Caco-2 (cell line): Measurements from ENCODE around the gene GADL1. TPM values are rescaled to one million over a fixed set of nuclear protein-coding genes. Genes with fewer than 3 reads are reported as not detected.
A peak's percentile ranks its signal among the peaks of the same experiment; 100 is the strongest.

ENCODE experiments used
- BruUV-seq: library from RNA; stranded (reverse); fragments of 400-500 nt; replicated peaks from 2 replicates; lab custom pipeline; 2021; lab: Mats Ljungman, UMichigan
- CTCF ChIA-PET: fragments of 300-600 bp; sonication (Branson Sonifier 250); formaldehyde crosslinking; loops from one replicate; lab custom pipeline; 2022; ENCODE audit warnings: antibody characterized with exemption; lab: Charles Lee
- POLR2A ChIA-PET: fragments of 300-600 bp; sonication (Branson Sonifier 250); formaldehyde crosslinking; loops from one replicate; lab custom pipeline; 2022; ENCODE audit warnings: antibody characterized with exemption; lab: Charles Lee
- DNase-seq, 2 experiments: peaks; one replicate each; pipeline versions ENCODE4 v3.0.0 to v3.0.0-alpha.2; 2020 to 2022
- H3K27me3 ChIP-seq: replicated peaks from 2 replicates; pipeline ENCODE4 v1.6.0; 2011; ENCODE audit warnings: low read length; ENCODE audit not compliant: control insufficient read depth, insufficient read depth
- H3K36me3 ChIP-seq: 2 replicates; pipeline ENCODE4 v1.5.1; 2011; ENCODE audit warnings: low read length; ENCODE audit not compliant: control insufficient read depth, insufficient read depth
- H3K4me1 ChIP-seq: fragments of 250-450 bp; sonication (Bioruptor Pico); 2 replicates; pipeline ENCODE4 v1.5.1; 2020; ENCODE audit warnings: mild to moderate bottlenecking
- H3K4me3 ChIP-seq: 2 replicates; pipeline ENCODE4 v1.5.1; 2011; ENCODE audit warnings: low read depth, mild to moderate bottlenecking, control low read depth, low read length
- H3K9me3 ChIP-seq: fragments of 250-450 bp; sonication (Bioruptor Pico); 2 replicates; pipeline ENCODE4 v1.5.1; 2020; ENCODE audit warnings: mild to moderate bottlenecking, moderate library complexity
- H3K27ac Mint-ChIP-seq: one replicate; pipeline ENCODE4 v1.8.0; 2022; ENCODE audit warnings: mixed read lengths; ENCODE audit not compliant: unreplicated experiment
- H3K27me3 Mint-ChIP-seq: one replicate; pipeline ENCODE4 v1.8.0; 2022; ENCODE audit warnings: mixed read lengths; ENCODE audit not compliant: insufficient read depth, unreplicated experiment
- H3K36me3 Mint-ChIP-seq: one replicate; pipeline ENCODE4 v1.8.0; 2022; ENCODE audit warnings: mild to moderate bottlenecking, mixed read lengths; ENCODE audit not compliant: insufficient read depth, unreplicated experiment
- H3K4me1 Mint-ChIP-seq: one replicate; pipeline ENCODE4 v1.8.0; 2022; ENCODE audit warnings: low read depth, mixed read lengths; ENCODE audit not compliant: unreplicated experiment
- H3K4me3 Mint-ChIP-seq: one replicate; pipeline ENCODE4 v1.8.0; 2022; ENCODE audit warnings: mild to moderate bottlenecking, moderate library complexity, mixed read lengths; ENCODE audit not compliant: unreplicated experiment
- H3K9me3 Mint-ChIP-seq: one replicate; pipeline ENCODE4 v1.8.0; 2022; ENCODE audit warnings: mixed read lengths; ENCODE audit not compliant: unreplicated experiment
- intact Hi-C: fragments of 100-400 bp; cut with micrococcal nuclease; formaldehyde crosslinking; loops from one replicate; pipeline ENCODE4 v1.10.0; 2022; ENCODE audit not compliant: unreplicated experiment
- total RNA-seq: library from RNA; stranded (reverse); gene quantifications from 2 replicates; pipeline ENCODE4 v1.2.3, GENCODE V29; 2022
- TF ChIP-seq, protein P1 (sequence below), 2 experiments: fragments of 200-600 bp in 1 of 2; IDR thresholded peaks; 1 replicate in 1 of 2; 2 replicates in 1 of 2; pipeline versions ENCODE4 v1.5.1 to v1.8.0; 2011 to 2022; ENCODE audit warnings: antibody characterized with exemption in 1 of 2, control low read depth in 1 of 2, inconsistent platforms in 1 of 2, low read depth in 1 of 2, low read length in 1 of 2, mild to moderate bottlenecking in 1 of 2, moderate library complexity in 1 of 2; ENCODE audit not compliant: insufficient read depth in 1 of 2, severe bottlenecking in 1 of 2, unreplicated experiment in 1 of 2

The GADL1 gene
- total RNA-seq, 1 experiment from 2014 or later = 6.2 TPM

DNA sequence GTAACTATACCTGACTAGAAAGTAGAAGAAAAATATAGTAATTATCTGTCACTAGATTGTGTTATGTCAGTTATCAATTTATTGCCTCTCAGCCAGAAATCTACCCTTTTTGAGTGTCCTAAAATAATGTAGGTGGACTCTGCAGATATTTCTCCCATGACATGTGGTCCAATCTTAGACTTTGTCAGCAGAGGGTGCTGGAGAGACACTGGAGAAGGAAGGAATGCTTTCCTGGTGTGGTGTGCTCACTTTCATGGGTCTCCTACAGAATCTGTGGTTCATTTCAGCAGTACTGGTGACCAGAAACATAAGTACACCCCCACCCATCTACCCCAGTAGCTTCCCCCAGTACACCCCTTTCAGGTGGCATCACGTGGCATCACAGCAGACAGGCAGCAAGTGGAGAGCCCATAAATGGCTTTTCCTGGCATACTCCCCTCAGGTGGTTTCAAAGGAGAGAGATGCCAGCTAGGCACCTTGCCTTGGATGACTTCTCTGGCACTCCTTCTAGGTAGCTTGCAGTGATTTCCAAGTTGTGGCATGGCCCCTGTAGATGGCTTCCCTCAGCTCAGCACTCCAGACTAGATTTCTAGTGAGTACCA, 114.7 kb downstream of the GADL1 start:
- POLR2A ChIA-PET = no interaction called here
- Histone ChIP-seq H3K4me1 (no peaks in the 10 kb centered on the region), H3K9me3 (no peaks in the 10 kb centered on the region), H3K4me3 (no peak overlapping the region), H3K36me3 (no peaks in the 10 kb centered on the region), H3K27me3 (no peaks in the 10 kb centered on the region)
- no peak overlapping the region for H3K27ac Mint-ChIP-seq
- DNase-seq = peak; percentile 42 to 70
- CTCF ChIA-PET = interaction anchor here (1.0 kb wide), 1 partner anchor 353 kb away, joined by 4 read pairs; no protein-coding TSS in a partner anchor
- TF ChIP-seq, protein P1, sequence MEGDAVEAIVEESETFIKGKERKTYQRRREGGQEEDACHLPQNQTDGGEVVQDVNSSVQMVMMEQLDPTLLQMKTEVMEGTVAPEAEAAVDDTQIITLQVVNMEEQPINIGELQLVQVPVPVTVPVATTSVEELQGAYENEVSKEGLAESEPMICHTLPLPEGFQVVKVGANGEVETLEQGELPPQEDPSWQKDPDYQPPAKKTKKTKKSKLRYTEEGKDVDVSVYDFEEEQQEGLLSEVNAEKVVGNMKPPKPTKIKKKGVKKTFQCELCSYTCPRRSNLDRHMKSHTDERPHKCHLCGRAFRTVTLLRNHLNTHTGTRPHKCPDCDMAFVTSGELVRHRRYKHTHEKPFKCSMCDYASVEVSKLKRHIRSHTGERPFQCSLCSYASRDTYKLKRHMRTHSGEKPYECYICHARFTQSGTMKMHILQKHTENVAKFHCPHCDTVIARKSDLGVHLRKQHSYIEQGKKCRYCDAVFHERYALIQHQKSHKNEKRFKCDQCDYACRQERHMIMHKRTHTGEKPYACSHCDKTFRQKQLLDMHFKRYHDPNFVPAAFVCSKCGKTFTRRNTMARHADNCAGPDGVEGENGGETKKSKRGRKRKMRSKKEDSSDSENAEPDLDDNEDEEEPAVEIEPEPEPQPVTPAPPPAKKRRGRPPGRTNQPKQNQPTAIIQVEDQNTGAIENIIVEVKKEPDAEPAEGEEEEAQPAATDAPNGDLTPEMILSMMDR (IDR thresholded peaks at IDR 0.05; ENCODE audit: insufficient read depth in 1 of 2, low read depth in 1 of 2, low read length in 1 of 2, severe bottlenecking in 1 of 2, unreplicated experiment in 1 of 2) = peak; percentile 62 to 78
- H3K4me1 Mint-ChIP-seq = peaks cover 11% of the 10 kb centered on the region
- intact Hi-C loops = loop anchor here (1.0 to 5.0 kb wide), 4 partner anchors 133 to 353 kb away; no protein-coding TSS in a partner anchor
- H3K9me3 Mint-ChIP-seq = no peaks in the 10 kb centered on the region
- H3K4me3 Mint-ChIP-seq = no peak overlapping the region
- no TSS peak for BruUV-seq
- no peaks in the 10 kb centered on the region for H3K36me3 Mint-ChIP-seq
- H3K27me3 Mint-ChIP-seq = no peaks in the 10 kb centered on the region

DNA sequence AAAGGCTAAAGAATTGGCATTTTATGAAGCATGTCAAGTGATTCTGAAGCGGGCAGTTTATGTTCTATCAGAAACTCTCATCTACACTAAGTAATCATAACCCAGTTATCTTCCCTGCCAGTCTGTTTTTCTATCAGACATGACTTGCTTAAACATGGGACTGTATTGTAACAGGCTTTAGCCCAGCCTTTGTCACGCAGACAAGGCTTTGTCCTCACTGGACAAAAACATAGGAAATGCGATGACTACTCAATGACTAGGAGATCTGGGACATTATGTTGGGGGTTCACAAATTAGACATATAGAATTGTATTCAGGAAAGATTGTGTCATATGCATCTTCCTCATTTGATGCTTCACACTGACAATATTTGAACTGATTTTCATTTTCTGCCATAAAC, 115.5 kb downstream of the GADL1 start:
- no TSS peak for BruUV-seq
- no peaks in the 10 kb centered on the region for H3K9me3 ChIP-seq
- H3K27me3 ChIP-seq = no peaks in the 10 kb centered on the region
- no peaks in the 10 kb centered on the region for H3K9me3 Mint-ChIP-seq
- TF ChIP-seq, protein P1 (IDR thresholded peaks at IDR 0.05; ENCODE audit: insufficient read depth in 1 of 2, low read depth in 1 of 2, low read length in 1 of 2, severe bottlenecking in 1 of 2, unreplicated experiment in 1 of 2) = no peak
- no peak overlapping the region for H3K27ac Mint-ChIP-seq
- H3K4me1 ChIP-seq = no peaks in the 10 kb centered on the region
- H3K27me3 Mint-ChIP-seq = no peaks in the 10 kb centered on the region
- H3K4me1 Mint-ChIP-seq = peaks cover 11% of the 10 kb centered on the region
- ChIA-PET CTCF (no interaction called here), POLR2A (no interaction called here)
- DNase-seq = no peak
- intact Hi-C loops = loop anchor here (1.0 to 5.0 kb wide), 4 partner anchors 133 to 353 kb away; no protein-coding TSS in a partner anchor
- H3K36me3 Mint-ChIP-seq = no peaks in the 10 kb centered on the region
- no peak overlapping the region for H3K4me3 ChIP-seq
- no peaks in the 10 kb centered on the region for H3K36me3 ChIP-seq
- no peak overlapping the region for H3K4me3 Mint-ChIP-seq

DNA sequence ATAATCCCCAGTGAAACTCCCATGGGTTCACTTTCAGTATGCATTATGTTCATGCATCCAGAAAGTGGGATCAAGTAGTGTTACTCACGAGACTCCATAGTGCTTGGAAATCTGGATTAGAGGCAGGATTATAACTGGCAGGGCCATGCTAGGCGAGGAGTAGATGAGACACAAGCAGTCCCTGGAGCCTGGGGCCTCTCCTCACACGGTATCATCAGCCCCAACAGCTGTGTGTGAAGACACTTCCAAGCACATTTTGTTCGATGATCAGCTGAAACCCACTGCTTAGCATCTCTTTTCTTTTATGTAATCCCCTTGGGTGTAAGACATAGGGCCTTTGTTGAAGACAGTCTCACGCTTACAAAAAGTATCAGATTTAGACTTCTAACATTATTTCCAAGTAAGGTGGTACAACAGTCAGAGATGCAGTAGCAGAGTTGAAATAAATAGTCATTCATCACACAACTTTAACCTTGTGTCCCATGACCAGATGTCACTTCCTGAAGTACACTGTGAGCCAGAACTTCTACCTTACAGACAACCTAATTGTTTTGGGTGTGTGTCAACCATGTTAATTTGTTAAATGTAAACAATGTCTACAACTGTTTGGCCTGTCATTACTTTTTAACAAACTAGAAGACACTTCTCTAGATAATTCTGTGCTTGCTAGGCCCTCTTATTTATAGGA, 116.9 kb downstream of the GADL1 start:
- TF ChIP-seq, protein P1 (IDR thresholded peaks at IDR 0.05; ENCODE audit: insufficient read depth in 1 of 2, low read depth in 1 of 2, low read length in 1 of 2, severe bottlenecking in 1 of 2, unreplicated experiment in 1 of 2) = no peak
- DNase-seq = no peak
- Mint-ChIP-seq H3K9me3 (no peaks in the 10 kb centered on the region), H3K4me3 (no peak overlapping the region), H3K36me3 (no peaks in the 10 kb centered on the region), H3K4me1 (peaks cover 11% of the 10 kb centered on the region), H3K27me3 (no peaks in the 10 kb centered on the region), H3K27ac (no peak overlapping the region)
- intact Hi-C loops = loop anchor here (2.0 to 5.0 kb wide), 2 partner anchors 135 to 157 kb away; no protein-coding TSS in a partner anchor
- no peaks in the 10 kb centered on the region for H3K9me3 ChIP-seq
- CTCF ChIA-PET = no interaction called here
- H3K36me3 ChIP-seq = no peaks in the 10 kb centered on the region
- no peaks in the 10 kb centered on the region for H3K27me3 ChIP-seq
- no peak overlapping the region for H3K4me3 ChIP-seq
- POLR2A ChIA-PET = no interaction called here
- H3K4me1 ChIP-seq = no peaks in the 10 kb centered on the region
- BruUV-seq = no TSS peak
